NCI-H460 (cell line): ENCODE measurements around the gene TRH. TPM values are rescaled to one million over a fixed set of nuclear protein-coding genes. Genes with fewer than 3 reads are reported as not detected.
"Not testable (repeated sequence)": the region's sequence is repeated elsewhere in the genome, so short reads cannot be mapped to it uniquely, and the experiment has no call there.

Experiments
- DNase-seq: peaks from one replicate; pipeline ENCODE4 v3.0.0-alpha.2; 2016; ENCODE audit warnings: low read depth; ENCODE audit errors: extremely low read depth
- total RNA-seq: library from RNA; depleted of rRNA; stranded (reverse); fragments of >200 nt; shearing (Covaris generic); gene quantifications from 2 replicates; pipeline ENCODE4 v1.2.3, GENCODE V29; 2014

The TRH gene
- total RNA-seq, 1 experiment from 2014 or later, result not detected

DNA sequence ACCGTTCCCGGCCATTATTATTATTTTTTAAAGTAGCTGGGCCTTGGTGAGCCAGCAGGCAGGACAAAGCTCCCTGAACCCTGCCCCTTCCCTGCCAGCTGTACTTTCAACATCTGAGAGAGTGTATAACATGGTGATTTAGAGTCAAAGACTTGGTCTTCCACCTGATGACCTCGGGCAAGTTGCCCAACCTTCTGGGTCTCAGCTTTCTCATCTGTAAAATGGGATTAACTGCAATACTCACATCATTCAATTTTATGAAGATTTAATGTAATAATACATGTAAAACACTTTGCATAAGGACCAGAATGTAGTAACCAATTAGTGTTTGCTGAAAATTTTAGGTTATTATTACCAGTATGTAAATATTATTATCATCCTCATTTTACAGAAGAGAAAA, 11.9 kb upstream of the TRH start:
- no peak for DNase-seq

DNA sequence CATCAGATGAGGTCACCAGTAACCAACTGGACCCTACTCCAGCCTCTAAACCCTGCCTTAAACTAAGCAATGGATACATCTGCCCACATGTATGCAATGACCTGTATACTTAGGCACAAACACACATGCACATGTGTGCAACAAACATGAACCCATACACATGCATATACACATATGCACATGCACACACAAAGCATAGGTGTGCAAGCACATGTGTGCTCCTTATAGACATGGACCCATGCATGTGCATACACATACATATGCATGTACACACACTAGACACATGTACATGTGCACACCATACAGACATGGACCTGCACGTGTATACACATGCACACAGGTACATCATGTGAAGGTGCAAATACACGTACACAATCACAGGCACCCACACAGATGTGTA, 8.6 kb upstream of the TRH start:
- no peak for DNase-seq

DNA sequence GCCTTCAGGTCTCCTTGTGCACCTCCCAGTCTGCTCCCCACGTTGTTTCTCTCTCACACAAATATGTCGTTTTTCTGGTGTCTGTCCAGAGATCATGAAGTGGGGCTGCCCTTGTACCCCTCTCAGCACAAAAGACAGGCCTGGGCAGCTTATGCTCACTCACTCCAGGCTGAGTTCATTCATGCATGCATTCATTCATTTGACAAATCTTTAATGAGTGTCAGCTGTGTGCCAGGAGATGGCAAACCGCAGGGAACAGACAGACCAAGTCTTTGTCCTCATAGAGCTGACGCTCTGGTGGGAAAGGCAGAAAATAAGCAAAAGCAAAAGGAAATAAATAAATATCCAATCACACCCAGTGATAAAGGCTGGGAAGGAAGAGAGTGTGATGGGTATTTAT, 7.6 kb upstream of the TRH start:
- no peak for DNase-seq

DNA sequence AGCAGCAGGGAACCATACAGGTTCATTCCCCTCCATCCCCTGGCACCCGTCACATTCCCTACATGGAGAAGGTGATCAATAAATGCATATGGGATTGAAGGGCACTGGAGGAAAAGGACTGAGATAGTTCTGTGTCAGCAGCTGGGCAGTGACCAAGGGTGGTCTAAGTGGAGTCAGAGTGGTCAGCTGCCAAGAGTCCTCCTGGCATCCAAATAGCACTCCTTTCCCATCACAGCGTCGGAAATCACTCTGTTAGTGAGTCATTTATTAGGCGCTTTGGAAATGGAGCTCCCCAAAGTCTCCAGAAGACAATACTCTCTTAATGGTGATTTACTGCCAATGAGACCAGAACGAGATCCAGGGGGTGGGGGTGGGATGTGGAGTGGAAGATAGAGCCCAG, 6.8 kb upstream of the TRH start:
- DNase-seq, result no peak

DNA sequence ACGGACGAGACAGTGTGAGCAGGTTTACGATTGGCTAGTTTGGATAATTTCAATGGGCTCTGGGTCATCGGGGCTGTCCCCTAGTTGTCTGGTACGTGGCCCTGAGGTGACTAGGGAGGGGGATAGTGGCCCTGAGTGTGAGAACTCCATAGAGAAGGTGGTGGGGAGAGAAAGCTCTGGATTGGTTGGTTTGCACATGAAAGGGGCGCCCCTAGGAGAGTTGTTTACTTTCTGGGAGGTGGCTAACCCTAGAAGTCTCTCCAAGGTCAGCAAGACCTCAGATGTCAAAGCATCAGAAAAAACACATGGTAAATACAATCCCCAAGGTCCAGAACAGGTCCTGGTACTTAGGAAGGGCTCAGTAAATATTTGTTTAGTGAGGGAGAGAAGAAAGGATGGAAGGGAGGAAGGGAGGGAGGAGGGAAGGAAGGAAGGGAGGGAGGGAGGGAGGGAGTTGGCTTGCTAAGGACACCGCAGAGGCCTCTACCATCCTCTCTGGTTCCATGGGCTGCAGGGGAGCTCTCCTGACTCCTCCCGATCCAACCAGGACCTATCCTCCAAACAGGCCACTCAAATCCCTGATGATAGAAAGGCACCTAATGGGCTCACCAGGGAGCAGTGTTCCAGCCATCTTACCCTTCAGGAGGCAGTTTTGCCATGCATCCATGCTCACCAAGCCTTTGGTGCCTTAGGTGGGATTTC, 3.0 kb upstream of the TRH start:
- DNase-seq, result no peak

DNA sequence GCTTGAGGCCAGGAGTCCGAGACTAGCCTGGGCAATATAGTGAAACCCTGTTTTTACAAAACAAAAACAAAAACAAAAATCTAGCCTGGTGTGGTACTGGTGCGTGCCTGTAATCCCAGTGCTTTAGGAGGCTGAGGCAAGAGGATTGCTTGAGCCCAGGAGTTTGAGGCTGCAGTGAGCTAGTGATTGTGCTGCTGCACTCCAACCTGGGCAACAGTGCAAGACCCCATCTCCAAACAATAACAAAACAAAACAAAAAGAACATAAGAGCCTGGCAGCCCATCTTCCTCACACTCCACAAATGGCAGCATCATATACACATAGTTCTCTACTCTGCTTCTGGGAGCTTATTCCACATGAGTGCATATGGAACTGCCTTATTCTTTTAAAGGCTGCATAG, 2.2 kb upstream of the TRH start:
- no peak for DNase-seq

DNA sequence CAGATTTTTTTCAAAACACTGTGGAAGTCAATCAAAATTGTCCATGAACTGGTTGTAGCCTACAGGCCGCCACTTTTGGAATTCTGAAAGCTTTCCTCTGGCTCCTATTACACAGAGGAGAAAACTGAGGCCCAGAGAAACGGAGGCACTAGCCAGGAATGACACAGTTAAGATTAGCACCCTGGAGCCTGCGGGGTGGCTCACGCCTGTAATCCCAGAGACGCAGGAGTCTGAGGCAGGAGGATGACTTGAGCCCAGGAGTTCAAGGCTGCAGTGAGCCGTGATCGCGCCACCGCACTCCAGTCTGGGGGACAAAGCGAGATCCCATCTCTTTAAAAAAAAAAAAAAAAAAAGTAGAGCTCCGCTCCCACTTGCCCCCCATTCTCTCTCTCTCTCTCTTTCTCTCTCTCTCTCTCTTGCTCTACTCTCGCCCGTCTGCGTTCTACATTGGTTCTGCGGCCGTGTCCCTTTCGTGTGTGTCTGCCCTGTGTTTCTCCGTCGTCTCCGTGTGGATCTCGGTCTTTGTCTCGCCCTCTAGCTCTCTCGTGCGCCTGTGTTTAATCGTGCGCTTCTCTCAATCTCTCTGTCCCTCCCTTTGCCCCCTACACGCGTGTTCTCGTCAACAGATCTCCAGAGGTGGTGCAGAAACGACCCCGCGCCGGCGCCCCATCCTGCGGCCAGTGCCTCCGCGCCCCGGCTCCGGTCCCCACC, 512 bp upstream of the TRH start:
- DNase-seq, result no peak

DNA sequence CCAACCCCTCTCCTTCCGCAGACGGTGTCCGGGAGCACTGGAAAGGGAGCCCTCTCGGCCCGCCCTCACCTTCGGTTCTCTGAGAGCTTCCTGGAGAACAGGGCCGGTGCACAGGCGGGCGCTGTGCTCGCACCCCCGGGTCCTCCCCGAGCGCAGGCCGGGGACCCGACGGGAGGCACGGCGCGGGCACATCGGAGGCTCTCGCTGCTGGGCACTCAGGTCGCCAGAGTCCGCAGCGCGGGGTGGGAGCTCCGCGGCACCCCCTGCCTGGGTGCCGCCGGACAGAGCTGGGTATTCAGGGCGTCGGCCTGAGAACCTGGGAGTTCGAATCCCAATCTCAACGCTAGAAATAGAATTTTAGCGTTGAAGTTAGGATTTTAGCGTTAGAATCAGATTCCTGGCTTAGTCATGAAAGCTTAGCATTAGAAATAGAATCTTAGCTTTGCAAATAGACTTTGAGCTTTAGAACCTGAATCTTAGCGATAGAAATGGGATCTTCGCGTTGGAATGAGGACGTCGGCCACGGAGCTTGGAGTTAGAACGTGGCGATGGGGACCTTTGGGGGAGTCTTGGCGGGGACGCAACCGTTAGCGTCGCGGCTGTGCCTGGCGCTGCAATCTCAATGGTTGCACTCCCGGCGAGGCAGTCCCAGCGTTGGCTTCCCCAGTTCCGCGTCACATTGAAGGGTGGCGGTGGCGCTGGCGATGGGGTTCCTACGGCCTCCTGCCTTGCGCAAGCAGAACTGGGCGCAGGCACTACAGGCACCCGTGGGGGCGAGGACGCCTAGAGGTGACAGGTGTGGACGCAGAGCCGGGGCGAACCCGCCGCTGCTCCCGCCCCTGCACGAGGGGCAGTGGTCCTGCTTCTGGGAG, 549 bp downstream of the TRH start:
- DNase-seq, result no peak

DNA sequence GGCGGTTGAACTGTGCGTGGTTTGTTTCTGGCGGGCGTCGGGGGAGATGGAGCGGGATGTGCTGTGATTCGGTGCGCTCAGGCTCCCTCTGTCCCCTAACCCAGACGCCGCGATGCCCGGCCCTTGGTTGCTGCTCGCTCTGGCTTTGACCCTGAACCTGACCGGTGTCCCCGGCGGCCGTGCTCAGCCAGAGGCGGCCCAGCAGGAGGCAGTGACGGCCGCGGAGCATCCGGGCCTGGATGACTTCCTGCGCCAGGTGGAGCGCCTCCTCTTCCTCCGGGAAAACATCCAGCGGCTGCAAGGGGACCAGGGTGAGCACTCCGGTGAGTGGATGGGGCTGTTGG, 1.2 kb downstream of the TRH start:
- DNase-seq, result no peak

DNA sequence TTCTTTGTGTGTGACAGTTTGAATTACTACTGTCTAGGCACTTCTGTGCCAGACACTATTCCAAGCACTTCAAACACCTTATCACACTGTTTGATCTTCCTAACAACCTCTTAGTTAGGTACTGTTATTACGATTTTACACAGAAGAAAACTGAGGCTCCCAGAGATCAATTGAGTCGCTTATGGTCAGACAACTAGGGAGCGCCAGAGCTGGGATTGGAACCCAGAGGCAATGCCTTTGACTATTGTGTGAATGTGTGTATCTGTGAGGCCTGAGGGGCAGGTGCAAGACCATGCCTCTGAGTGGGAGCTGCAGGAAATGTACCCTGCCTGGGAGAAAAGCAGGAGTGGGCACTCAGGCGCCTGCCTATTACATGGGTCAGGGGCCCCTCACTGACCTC, 1.8 kb downstream of the TRH start:
- DNase-seq, result no peak

DNA sequence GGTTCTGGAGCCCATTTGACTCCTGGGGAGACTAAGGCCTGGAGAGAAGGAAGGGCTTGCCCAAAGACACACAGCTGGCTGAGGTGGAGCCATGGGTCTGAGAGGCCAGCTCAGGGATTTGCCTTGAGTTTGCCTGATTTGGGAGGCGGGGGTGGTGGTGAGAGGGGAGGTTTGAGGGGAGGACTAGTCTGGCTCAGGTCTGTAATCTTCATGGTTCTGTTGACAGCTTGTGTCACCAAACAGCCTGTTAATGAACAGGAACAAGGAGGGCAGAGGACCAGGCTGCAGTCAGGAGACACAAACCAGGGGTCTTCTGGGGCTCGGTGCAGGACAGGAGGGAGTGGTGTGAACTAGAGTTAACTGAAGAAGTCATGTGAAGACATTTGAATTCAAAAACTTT, 3.6 kb downstream of the TRH start:
- DNase-seq, result no peak

DNA sequence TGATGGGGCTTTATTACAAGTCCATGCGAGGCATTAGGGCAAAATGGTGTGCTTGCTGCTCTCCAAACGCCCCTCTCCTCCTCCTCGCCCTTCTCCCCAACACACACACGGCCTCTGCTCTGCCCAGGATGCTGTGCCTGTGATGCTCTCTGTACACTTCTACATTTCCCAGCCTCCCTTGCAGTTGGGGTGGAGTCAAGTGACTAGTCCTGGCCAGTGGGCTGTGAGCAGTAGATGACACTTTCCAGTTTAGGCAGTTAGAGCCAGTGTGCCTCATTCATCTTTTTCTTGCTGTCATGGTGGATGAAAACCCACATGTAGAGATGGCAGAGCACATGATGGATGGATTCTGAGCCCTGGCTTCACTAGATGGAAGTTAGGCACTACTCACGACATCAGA, 5.4 kb downstream of the TRH start:
- no peak for DNase-seq

DNA sequence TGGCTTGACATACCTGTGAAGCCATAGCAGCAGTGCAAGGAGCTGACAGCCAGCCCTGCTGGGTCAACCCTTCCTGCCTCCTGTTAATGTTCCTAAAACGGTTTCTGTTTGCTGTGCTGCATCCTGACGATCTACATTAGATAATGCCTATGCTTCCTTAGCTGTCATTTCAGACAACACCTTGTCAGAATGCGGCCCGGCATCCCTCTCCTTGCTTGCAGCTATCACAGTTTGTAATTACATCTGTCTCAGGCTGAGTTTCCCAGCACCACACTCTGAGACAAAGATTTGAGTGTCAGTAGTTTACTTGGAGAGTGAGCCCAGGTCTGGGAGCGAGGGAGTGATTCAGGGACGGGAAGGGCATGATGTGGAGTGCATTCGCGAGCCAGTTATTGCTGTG, 9.0 kb downstream of the TRH start:
- DNase-seq, result no peak

DNA sequence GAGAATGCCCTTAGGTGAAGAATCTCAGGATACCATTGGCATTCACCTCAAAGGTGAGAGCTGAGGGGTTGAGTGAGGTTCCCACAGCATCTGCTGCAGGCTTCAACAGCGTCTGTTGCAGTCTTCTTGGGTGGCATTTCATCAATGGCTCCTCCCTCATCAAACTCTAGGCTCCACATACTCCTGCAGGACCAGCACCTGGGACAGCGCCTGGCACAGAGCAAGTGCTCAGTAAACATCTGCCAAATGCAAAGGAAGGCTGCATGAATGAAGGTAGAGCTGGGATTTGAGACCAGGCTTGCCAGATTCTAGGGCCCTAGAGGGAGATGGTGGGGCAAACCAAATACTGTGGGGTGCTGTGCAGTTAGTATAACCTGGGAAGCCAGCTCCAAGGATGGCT, 9.6 kb downstream of the TRH start:
- DNase-seq, result no peak

DNA sequence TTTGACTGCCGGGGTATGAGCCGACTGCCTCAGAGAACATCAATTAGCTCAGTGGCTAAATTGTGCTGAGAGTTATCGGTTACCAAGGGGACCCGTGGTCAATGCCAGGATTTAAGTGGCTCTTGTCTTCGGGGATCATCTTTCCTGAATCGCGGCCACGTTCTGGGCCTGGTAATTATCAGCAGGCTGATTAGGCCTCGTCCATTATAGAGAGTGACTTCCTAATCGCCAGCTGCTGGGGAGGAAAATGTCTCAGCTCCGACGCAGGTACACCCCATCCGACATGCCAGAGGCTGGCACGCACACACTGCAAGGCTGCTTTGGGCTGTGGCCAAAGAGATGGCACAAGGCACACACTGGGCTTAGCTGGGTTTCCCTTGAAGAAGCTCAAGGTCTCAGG, 10.6 kb downstream of the TRH start:
- DNase-seq, result no peak

DNA sequence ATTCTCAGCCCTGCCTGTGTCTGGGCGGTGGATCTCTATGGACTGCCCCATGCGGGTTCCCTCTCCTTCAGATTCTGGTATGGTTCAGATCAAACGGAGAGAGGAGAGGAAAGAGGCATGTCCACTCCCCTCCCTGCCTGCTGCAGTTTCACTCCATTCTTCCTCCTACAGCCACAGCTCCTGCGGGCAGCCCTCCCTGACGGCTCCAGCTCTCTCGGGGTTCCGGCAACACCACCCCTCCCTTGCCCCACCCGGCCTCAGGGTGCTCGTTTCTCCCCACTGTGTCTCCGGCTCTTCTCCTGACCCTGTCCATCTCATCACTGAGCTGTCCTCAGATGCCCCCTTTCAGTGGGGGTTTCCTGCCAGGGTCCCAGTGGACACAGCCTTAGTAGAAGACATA, 13.9 kb downstream of the TRH start:
- DNase-seq, result no peak

DNA sequence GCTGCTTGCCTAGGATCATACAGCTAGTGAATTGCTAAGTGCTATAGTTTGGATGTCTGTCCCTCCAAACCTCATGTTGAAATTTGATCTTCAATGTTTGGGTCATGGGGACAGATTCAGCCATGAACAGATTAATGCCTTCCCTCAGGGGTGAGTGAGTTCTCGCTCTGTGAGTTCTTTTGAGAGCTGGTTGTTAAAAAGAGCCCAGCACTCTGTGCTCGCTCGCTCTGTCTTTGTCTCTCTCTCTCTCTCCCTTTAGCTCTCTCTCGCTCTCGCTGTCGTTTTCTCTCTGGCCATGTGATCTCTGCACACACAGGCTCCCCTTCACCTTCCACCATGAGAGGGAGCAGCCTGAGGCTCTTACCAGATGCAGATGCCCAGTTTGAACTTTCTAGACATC, 14.9 kb downstream of the TRH start:
- DNase-seq, result no peak

DNA sequence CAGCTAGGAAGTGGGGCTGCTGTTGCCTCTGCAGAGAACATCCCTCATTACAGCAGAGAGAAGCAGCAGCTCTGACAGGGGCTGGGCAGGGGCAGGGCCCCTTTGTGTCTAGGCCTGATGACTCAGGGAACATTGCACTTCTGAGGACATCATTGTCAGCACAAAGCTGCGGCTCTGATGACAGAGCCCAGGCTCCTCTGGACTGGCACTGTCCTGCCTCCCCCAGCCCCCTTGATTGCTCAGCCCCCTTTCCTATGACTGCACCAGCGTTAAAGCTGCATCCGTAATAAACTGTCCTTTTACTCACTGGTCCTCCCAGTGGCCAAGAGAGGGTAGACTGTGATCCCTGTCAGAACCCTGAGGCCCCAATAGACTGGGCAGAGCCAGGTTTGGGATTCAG, 18.3 kb downstream of the TRH start:
- DNase-seq, result no peak

DNA sequence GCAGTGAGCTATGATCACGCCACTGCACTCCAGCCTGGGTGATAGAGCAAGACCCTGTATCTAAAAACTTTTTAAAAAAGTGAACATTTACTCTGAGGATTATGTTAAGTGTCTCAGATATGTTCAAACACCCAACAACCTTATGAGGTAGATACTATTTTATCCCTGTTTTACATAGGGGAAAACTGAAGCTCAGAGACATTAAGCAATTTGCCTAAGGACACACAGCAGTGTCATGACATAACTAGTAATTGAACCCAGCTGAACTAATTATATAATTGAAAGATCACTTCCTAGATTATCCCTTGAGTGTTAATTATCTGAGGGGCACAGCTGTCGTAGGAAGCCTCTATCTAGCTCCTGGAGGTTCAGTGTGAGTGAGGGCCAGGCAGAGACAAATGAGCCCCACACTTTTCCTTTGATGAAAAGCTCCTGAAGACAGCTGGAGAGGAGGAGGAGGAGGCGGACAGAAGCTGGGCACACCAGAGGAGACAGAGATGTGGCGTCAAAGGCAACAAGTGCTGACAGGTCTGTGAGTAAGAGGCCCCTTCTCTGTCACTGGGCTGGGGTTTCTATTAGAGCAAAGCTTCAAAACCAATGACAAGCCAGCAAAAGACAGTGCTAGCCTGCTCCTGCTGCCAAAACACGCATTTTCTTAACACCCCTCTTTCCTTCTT, 20.5 kb downstream of the TRH start:
- DNase-seq, result no peak

DNA sequence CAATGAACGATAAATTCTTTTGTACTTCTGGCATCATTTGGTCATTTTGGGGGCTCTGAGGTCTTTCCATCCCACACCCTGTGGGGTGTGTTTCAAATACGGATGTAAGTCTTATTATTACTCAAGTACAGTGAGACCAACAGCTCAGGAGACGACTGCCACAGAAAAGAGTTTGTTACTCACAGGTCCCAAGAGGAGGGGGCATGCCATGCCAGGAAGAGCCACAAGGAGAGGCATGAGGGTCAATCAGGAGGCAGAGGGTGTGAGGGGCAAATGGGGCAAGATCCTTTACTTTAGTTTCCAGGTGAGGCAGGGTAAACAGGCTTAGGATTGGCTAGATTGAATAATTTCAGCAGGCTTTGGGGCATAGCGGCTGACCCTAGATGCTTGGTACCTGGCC, 21.6 kb downstream of the TRH start:
- DNase-seq, result no peak

DNA sequence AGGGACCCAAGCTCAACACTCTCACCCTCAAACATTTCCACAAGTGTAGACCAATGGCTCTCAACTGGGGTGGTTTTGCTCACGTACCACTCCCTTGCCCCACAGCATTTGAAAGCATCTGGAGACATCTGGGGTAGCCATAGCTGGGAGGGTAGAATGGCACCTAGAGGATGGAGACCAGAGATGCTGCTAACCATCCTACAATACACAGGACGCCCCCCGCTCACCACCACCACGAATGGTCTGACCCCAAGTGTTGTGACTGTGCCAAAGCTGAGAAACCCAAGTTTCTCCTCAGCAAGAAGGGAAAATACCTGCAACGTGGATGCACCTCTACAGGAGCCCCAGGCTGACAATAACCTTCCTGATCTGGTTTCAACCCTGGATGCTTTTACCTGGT, 24.7 kb downstream of the TRH start:
- DNase-seq, result not testable (repeated sequence)
